ENCODE data around the gene ARHGAP1.

Gene ARHGAP1

GRCh38 chr11:46643986-46644385 is 56.4 kb downstream of the ARHGAP1 start:
- no peak for TF ChIP-seq CTCF (IDR thresholded peaks at IDR 0.05; ENCODE audit: low read depth, low read length)
- H3K4me3 ChIP-seq (replicated peaks in 1 of 2; ENCODE audit: low read depth in 2 of 2, low read length in 2 of 2) = no peak overlapping the region
- DNase-seq (ENCODE audit: low read depth in 2 of 2) = no peak

GRCh38 chr11:46643531-46643930 is 56.9 kb downstream of the ARHGAP1 start:
- no peak for TF ChIP-seq CTCF (IDR thresholded peaks at IDR 0.05; ENCODE audit: low read depth, low read length)

DNA sequence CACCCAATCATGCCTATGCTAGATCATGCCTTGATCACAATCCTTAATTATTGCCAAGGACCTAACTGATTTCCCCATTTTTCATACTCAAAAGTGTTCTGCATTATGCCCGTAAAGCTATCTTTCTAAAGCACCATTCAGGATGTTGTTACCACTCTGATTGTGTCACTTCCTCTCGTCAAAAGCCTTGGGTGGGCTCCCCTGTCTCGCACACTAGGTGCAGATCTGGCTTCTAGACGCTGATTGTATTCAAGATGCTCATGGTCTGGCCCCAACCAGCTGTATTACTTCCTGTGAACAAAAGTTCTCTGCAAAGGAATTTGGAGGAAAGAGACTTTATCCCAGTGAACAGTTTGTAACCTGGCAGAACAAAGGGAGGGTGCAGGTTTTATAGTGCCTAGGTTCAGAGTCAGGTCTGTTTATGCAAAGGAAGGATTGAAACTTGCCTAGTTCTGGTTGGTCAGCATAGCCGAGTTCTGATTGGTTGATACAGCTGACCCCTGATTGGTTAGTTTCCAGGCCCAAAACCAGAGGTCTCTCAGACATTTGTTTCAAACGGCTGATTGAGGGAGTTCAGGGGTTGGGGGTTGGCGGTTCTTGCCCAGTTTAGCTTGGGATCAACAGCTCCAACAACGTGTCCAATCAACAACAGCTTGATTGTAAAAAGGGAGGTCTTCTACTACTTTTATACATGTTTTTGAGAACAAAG is 57.6 kb downstream of the ARHGAP1 start:
- no peak for DNase-seq (ENCODE audit: low read depth in 2 of 2)
- no peak overlapping the region for H3K4me3 ChIP-seq (replicated peaks in 1 of 2; ENCODE audit: low read depth in 2 of 2, low read length in 2 of 2)
- TF ChIP-seq CTCF (IDR thresholded peaks at IDR 0.05; ENCODE audit: low read depth, low read length) = no peak

More at GRCh38 chr11:46643531-46643930, 56.9 kb downstream of the ARHGAP1 start:
- DNase-seq (ENCODE audit: low read depth in 2 of 2) = no peak
- no peak overlapping the region for H3K4me3 ChIP-seq (replicated peaks in 1 of 2; ENCODE audit: low read depth in 2 of 2, low read length in 2 of 2)

DNA sequence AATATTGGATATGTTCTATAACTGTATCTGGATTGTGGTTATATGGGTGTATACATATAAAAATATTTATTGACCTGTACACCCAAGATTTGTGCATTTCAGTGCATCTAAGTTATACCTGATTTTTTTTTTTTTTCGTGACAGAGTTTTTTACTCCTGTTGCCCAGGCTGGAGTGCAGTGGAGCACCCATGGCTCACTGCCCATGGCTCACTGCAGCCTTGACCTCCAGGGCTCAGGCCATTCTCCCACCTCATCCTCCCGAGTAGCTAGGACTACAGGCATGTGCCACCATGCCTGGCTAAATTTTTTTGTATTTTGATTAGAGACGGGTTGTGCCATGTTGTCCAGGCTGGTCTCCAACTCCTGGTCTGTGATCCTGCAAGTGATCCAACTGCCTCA is 58.8 kb downstream of the ARHGAP1 start:
- DNase-seq (ENCODE audit: low read depth in 2 of 2) = no peak
- no peak for TF ChIP-seq CTCF (IDR thresholded peaks at IDR 0.05; ENCODE audit: low read depth, low read length)
- no peak overlapping the region for H3K4me3 ChIP-seq (replicated peaks in 1 of 2; ENCODE audit: low read depth in 2 of 2, low read length in 2 of 2)

- no peak for TF ChIP-seq CTCF (IDR thresholded peaks at IDR 0.05; ENCODE audit: low read depth, low read length)
- H3K4me3 ChIP-seq (replicated peaks in 1 of 2; ENCODE audit: low read depth in 2 of 2, low read length in 2 of 2) = no peak overlapping the region
- DNase-seq (ENCODE audit: low read depth in 2 of 2) = no peak
Observed at GRCh38 chr11:46640036-46640788, 60.2 kb downstream of the ARHGAP1 start.

GRCh38 chr11:46639197-46639839 is 61.1 kb downstream of the ARHGAP1 start:
- DNase-seq (ENCODE audit: low read depth in 2 of 2) = no peak
- no peak for TF ChIP-seq CTCF (IDR thresholded peaks at IDR 0.05; ENCODE audit: low read depth, low read length)
- no peak overlapping the region for H3K4me3 ChIP-seq (replicated peaks in 1 of 2; ENCODE audit: low read depth in 2 of 2, low read length in 2 of 2)
